OCI-M1 (cell line): ENCODE results near the gene CHIC2.

Experiments
- DNase-seq: peaks from one replicate; lab custom pipeline; 2025; lab: John Stamatoyannopoulos, UW

CHIC2 gene

DNA sequence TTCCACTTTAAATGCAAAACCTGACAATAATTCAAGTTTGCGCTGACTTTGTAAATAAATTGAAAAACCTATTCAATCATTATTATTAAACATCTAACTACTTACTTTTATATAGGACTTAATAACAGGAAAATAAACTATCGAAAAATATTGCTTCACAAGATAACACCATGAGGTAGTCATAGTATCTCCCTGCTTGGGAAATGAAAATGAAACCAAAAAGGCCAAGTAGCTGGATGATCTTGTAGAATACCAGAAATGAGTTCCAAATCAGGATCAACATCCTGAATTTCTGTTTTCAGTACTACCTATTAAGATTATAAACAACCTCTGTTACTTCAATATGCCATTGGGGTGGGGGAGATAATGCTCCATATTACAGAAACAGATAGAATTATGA, 58.9 kb downstream of the CHIC2 start:
- peak; percentile 83 for DNase-seq

DNA sequence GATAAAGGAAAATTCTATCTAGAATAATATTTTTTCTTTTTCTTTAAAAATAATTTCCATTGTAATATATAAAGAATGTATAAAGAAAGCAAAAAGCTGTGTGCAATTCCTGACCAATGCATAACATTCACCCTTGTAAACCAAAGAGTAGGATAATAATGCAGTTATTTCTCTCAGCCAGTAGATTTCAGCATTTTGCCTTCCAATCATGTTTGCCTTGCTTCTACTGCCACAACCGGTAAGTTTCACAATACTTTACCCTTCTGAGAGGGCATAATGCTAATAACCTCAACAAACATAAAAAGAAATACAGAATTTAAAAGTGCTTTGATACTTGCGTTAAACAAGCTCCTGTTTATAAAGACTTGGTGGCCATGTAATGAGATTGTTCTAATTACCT, 59.9 kb downstream of the CHIC2 start:
- no peak for DNase-seq

DNA sequence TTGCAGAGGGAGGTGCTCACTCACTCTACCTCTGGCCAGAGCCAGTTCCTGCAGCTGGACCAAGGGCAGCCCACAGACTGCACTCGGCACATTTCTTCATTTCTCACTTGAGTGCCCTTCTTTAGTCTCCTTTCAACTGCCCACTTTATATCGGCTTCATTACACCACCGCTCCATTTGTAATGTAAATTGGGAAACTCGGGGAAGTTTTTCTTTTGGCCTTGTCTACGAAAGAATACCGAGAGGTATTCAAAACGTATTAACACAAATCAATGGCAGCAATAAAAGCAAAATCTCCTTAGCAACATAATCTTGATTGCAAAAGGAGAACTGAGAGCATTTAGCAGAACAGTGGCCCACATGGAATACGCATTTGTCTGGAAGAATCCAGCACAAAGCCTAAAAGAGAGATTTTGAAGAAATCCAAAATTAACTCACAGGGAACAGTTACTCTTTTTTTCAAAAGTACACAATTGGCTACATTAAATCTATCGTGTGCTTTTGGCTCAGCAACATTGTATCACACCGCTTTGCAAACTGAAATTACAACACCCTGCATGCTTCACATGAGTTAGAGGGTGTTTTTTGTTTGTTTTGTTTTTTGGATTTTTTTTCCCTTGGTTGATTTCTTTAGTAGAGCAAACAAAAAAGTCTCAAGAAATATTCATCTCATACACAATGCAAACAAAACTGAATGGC, 62.6 kb downstream of the CHIC2 start:
- no peak for DNase-seq

GRCh38 chr4:53997898-53998297, 66.5 kb downstream of the CHIC2 start:
- no peak for DNase-seq

DNA sequence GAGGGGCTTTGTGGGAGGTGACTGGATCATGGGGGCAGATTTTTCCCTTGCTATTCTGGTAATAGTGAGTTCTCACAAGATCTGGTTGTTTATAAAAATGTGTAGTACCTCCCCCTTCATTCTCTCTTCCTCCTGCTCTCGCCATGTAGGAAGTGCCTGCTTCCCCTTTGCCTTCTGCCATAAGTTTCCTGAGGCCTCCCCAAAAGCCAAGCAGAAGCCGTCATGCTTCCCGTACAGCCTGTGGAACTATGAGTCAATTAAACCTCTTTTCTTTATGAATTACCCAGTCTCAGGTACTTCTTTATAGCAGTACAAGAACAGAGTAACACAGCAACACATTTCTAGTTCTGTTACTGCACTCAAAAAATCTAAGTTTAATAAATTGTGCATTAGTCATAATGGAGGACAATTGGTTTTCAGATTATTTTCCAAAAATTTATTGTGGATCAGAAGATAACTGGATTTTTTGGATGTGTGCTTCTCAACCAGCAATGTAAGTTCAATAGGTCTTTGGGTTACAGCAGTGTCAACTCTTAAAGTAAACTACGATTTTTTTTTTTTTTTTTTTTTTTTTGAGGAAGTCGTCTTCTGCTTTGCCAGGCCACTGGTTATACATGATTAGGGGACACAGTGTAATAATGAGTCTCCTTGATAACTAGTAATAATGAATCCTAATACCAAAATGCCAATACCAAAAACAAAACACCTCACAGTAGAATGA, 69.9 kb downstream of the CHIC2 start:
- DNase-seq, result no peak

DNA sequence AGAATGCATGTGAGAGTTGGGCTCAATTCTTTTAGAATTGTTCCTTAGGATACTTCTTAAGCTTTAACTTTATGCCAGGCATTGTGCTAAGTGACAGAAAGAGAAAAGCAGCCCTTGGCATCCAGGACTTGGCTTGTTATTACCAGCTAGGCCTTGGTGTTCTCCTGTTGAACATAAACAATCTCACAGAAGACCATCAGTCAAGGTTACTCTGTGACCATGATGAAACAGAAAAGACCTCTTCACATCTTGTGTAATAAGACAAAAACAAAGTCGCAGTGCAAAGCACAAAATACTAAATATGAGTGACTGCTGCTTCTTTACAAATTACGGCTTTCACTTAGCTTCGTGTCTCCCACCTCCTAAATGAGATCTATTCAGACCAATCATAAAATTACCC, 71.6 kb downstream of the CHIC2 start:
- DNase-seq, result no peak

DNA sequence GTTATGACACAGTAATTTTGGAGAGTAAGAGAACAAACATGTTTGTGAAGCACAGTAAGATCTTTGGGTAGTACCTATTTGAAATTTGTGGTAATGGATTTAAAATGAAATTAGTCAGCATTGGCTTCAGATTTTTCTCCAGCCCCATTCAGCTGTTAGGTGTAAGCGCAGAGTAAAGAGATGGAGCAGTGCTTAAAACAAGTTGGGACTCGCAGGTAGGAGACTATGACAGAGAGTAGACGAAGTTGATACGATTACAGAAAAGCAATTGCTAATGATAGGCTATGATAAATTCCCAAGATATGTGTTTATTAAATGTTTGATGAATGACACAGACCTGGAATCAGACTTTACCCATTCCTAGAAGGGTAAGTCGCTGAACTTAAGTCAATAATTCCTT, 72.6 kb downstream of the CHIC2 start:
- no peak for DNase-seq

GRCh38 chr4:53990641-53991040, 73.8 kb downstream of the CHIC2 start:
- DNase-seq, result no peak

GRCh38 chr4:53987761-53988171, 76.6 kb downstream of the CHIC2 start:
- DNase-seq, result no peak

- DNase-seq, result no peak
These were observed 78.3 kb downstream of the CHIC2 start for GRCh38 chr4:53986062-53986461.

DNA sequence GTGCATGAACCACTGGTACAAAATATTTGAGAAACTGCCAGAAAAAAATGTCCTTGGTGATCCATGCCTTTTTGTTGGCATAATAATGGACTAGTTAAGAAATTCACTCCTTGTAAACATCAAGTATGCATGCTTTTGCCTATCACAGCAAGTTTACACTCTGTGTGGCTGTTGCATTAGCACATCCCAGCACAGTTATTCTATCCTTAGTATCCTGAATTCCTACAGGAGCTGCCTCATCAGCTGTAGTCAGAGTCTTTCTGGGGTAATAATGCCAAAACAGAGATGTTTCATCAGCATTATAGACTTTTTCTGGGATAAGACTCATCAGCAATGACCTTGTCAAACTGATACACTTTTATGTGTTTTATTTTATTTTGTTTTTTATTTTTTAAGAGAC, 82.8 kb downstream of the CHIC2 start:
- DNase-seq, result no peak

GRCh38 chr4:53981066-53981465, 83.3 kb downstream of the CHIC2 start:
- DNase-seq, result no peak

DNA sequence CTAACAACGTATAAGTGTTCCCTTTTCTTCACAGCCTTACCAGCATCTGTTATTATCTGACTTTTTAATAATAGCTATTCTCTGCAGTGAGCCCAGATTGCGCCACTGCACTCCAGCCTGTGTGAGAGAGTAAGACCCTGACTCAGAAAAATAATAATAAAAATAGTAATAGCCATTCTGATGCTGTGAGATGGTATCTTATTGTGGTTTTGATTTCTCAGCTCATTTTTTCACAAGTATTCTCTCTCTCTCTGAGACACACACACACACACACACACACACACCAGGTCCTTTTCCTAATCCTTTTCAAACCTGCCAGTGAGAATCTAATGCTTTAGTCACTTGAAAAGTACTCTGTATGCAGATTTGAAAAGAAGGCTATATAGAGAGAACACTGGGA, 89.8 kb downstream of the CHIC2 start:
- DNase-seq, result no peak

GRCh38 chr4:53967986-53968385, 96.4 kb downstream of the CHIC2 start:
- no peak for DNase-seq

GRCh38 chr4:53963781-53964180, 100.6 kb downstream of the CHIC2 start:
- no peak for DNase-seq

DNA sequence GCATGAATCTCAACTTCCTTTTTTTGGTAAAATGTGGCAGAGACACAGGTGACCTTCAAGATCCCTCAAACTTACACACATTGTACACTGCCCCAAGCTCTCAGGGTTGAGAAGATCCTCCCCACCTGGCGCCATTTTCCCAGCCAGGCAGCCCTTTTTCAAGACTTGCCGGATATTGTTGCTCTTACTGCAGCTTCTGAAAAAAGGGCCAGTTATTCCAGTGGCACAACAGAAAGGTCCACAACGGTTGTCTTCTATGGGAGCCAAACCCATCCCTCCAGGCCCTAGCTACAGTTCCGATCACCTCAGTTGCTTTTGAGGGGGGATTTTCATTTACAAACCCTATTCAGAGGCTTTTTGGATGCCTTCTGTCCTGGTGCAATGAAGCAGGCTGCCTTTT, 101.1 kb downstream of the CHIC2 start:
- no peak for DNase-seq

DNA sequence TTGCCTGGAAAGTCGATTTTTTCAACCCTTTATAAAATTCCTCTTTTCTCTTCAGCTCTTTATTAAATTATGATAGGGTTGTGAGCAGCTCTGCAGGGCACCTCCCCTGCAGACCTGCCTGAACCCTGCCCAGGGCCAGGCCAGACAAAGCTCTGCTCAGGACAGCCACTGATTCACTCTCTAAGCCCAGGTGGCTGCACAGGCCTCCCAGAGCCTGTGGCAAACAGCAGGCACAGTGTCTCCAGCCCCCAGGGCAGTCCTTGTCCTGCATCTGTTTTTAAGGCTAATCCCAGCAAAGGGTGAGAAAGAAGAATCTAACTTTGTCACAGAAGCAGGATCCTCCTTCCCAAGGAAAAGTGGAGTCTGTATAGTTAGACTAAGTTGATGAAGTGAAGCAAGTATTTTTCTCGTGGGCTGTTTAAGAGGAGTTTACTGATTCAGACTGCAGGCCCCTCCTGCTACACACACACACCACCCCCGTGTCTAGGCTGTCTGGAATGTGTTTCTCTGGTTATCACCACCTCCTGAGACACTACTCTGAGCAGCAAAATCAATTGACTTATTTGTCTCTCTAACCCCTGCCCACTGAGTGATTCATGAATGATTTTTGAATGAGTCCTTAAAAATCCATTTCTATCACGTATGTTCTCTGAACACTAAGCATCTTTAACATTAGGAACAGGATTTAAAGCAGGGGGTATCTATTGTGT, 101.7 kb downstream of the CHIC2 start:
- DNase-seq, result no peak

GRCh38 chr4:53961351-53961750, 103.1 kb downstream of the CHIC2 start:
- DNase-seq, result no peak

GRCh38 chr4:53960843-53961242, 103.6 kb downstream of the CHIC2 start:
- DNase-seq, result no peak
